Measurements from ENCODE around the gene CUL1.

DNA sequence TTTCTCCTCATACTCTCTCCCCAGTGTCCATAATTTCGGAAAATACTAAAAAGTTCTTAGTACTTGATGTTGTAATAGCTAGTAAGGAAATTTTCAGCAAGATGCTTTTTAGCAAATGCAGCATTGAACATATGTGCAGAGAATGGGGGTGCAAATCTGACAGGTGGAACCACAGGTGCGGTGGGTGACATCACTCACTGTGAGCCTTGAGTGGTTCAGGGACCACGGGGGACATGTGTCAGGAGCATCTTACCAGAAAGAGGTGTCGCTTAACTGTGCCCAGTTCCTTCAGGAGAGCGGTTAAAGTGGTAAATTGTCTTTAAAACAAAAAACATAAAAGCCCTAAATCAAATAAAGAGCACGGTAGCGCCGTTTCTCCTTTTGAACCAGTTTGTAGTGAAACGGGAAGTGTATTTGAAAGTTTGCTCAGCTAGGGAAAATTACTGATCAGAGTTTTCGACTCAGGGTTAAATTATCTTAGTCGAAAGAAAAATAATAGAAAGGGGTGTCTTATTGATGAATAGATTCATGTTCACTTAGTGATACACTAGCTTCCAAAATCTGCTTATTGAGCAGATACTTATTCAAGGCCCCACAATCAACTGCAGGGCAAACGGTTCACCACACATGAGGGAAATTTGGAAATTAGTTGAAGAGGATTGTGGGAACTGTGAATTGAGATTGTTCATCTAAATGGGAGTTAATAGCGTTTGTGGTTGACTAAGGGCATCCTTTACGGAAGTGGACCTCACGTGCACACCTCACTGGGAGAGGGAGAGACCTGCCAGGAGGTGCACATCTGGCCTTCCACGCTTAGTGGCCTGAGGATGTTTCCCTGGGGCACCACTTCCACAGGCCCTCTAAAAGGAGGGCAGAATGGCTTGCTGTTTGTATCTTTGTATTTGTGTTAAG lies 12.7 kb downstream of the CUL1 start:
- TF ChIP-seq, protein P1, sequence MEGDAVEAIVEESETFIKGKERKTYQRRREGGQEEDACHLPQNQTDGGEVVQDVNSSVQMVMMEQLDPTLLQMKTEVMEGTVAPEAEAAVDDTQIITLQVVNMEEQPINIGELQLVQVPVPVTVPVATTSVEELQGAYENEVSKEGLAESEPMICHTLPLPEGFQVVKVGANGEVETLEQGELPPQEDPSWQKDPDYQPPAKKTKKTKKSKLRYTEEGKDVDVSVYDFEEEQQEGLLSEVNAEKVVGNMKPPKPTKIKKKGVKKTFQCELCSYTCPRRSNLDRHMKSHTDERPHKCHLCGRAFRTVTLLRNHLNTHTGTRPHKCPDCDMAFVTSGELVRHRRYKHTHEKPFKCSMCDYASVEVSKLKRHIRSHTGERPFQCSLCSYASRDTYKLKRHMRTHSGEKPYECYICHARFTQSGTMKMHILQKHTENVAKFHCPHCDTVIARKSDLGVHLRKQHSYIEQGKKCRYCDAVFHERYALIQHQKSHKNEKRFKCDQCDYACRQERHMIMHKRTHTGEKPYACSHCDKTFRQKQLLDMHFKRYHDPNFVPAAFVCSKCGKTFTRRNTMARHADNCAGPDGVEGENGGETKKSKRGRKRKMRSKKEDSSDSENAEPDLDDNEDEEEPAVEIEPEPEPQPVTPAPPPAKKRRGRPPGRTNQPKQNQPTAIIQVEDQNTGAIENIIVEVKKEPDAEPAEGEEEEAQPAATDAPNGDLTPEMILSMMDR (conservative IDR thresholded peaks at IDR 0.05): no peak
- no peak for TF ChIP-seq ZFX (IDR thresholded peaks at IDR 0.05)
